ENCODE data around the gene CPB2.

Gene CPB2

GRCh38 chr13:46038296-46038695 is 66.5 kb downstream of the CPB2 start:
- DNase-seq (ENCODE audit: low read depth) = no peak
- TF ChIP-seq, protein P1, sequence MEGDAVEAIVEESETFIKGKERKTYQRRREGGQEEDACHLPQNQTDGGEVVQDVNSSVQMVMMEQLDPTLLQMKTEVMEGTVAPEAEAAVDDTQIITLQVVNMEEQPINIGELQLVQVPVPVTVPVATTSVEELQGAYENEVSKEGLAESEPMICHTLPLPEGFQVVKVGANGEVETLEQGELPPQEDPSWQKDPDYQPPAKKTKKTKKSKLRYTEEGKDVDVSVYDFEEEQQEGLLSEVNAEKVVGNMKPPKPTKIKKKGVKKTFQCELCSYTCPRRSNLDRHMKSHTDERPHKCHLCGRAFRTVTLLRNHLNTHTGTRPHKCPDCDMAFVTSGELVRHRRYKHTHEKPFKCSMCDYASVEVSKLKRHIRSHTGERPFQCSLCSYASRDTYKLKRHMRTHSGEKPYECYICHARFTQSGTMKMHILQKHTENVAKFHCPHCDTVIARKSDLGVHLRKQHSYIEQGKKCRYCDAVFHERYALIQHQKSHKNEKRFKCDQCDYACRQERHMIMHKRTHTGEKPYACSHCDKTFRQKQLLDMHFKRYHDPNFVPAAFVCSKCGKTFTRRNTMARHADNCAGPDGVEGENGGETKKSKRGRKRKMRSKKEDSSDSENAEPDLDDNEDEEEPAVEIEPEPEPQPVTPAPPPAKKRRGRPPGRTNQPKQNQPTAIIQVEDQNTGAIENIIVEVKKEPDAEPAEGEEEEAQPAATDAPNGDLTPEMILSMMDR (conservative IDR thresholded peaks at IDR 0.05; ENCODE audit: low read length) = no peak
- H3K4me3 ChIP-seq (ENCODE audit: low read length) = no peak overlapping the region

DNA sequence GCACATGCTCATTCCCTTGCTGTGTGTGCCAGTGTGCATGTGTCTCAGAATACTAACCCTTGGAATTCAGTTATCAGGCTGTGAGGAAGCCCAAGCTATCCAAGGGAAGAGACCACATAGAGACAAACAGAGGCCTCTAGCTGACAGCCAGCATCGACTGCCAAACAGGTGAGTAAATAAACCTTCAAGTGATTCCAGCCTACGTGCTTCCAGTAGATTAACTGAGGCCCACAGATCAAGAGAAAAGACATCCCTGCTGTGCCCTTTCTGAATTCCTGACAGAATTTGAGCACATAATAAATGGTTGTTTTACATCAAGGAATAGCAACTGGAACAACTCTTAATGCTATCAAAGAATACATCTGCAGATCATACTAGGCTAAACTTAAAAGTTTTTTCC is 69.8 kb downstream of the CPB2 start:
- TF ChIP-seq, protein P1 (conservative IDR thresholded peaks at IDR 0.05; ENCODE audit: low read length) = no peak
- H3K4me3 ChIP-seq (ENCODE audit: low read length) = no peak overlapping the region
- DNase-seq (ENCODE audit: low read depth) = no peak

- DNase-seq (ENCODE audit: low read depth) = no peak
- no peak overlapping the region for H3K4me3 ChIP-seq (ENCODE audit: low read length)
- TF ChIP-seq, protein P1 (conservative IDR thresholded peaks at IDR 0.05; ENCODE audit: low read length) = no peak
Observed at GRCh38 chr13:46032341-46032740, 72.5 kb downstream of the CPB2 start.

DNA sequence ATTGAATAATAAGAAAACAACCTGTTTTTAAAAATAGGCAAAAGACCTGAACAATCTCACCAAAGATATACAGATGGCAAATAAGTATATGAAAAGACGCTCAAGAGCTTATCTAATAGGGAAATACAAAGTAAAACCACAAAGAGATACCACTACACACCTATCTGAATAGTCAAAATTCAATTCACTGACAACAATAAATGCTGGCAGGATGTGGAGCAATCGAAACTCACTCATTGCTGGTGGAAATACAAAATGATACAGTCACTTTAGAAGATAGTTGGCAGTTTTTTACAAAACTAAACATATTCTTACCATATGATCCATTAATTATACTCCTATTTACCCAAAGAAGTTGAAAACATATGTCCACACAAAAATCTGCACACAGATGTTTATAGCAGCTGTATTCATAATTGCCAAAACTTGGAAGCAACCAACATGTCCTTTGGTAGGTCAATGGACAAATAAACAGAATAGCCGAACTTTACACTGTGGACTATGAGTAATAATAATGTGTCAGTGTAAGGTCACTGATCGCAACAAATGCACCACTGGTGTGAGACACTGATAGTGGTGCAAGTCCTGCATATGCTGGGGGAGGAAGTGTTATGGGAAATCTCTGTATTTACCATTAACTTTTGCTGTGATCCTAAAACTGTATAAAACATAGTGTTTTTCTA is 73.1 kb downstream of the CPB2 start:
- no peak for DNase-seq (ENCODE audit: low read depth)
- no peak overlapping the region for H3K4me3 ChIP-seq (ENCODE audit: low read length)
- TF ChIP-seq, protein P1 (conservative IDR thresholded peaks at IDR 0.05; ENCODE audit: low read length) = no peak

GRCh38 chr13:46025157-46025556 is 79.7 kb downstream of the CPB2 start:
- TF ChIP-seq, protein P1 (conservative IDR thresholded peaks at IDR 0.05; ENCODE audit: low read length) = no peak
- H3K4me3 ChIP-seq (ENCODE audit: low read length) = no peak overlapping the region

GRCh38 chr13:46022481-46022880 is 82.4 kb downstream of the CPB2 start:
- TF ChIP-seq, protein P1 (conservative IDR thresholded peaks at IDR 0.05; ENCODE audit: low read length) = no peak
- peak; percentile 72 for DNase-seq (ENCODE audit: low read depth)
- H3K4me3 ChIP-seq (ENCODE audit: low read length) = no peak overlapping the region

More at GRCh38 chr13:46025157-46025556, 79.7 kb downstream of the CPB2 start:
- no peak for DNase-seq (ENCODE audit: low read depth)

- no peak overlapping the region for H3K4me3 ChIP-seq (ENCODE audit: low read length)
- TF ChIP-seq, protein P1 (conservative IDR thresholded peaks at IDR 0.05; ENCODE audit: low read length) = no peak
- no peak for DNase-seq (ENCODE audit: low read depth)
Observed at GRCh38 chr13:46016216-46016615, 88.6 kb downstream of the CPB2 start.

Measured in AG10803 (cell line).